B cell (primary cell): ENCODE results near the gene GNB1.

Experiments
- CTCF ChIP-seq: fragments of 200-600 bp; IDR thresholded peaks from one replicate; pipeline ENCODE4 v1.8.0; 2022; ENCODE audit warnings: antibody characterized with exemption, mild to moderate bottlenecking
- EZH2 ChIP-seq: IDR thresholded peaks from 2 replicates; pipeline ENCODE4 v1.6.1; 2012; ENCODE audit warnings: borderline replicate concordance, low read depth, mild to moderate bottlenecking, moderate library complexity, low read length; ENCODE audit not compliant: insufficient read depth, poor library complexity, severe bottlenecking

GRCh38 chr1:1748686-1749321 lies 142.1 kb downstream of the GNB1 start:
- TF ChIP-seq CTCF (no peak), EZH2 (no peak)
